HG02938 (cell line): ENCODE results near the gene ERVH48-1.
"Not testable (repeated sequence)": the region's sequence is repeated elsewhere in the genome, so short reads cannot be mapped to it uniquely, and the experiment has no call there.

ENCODE experiments used
- ATAC-seq: cut with Tn5 transposase; IDR thresholded peaks from one replicate; pipeline ENCODE4 v1.9.1; 2021; ENCODE audit warnings: mild to moderate bottlenecking, moderate library complexity; ENCODE audit not compliant: unreplicated experiment

Gene ERVH48-1

GRCh38 chr21:42939582-42940413 is 14.4 kb upstream of the ERVH48-1 start:
- no peak for ATAC-seq

- ATAC-seq = not testable (repeated sequence)
Measured at GRCh38 chr21:42938606-42938995, 13.2 kb upstream of the ERVH48-1 start.

- ATAC-seq = no peak
Measured at GRCh38 chr21:42937960-42938605, 12.7 kb upstream of the ERVH48-1 start.

- ATAC-seq = not testable (repeated sequence)
Measured at GRCh38 chr21:42937034-42937940, 11.9 kb upstream of the ERVH48-1 start.

- not testable (repeated sequence) for ATAC-seq
Measured at GRCh38 chr21:42936360-42936759, 10.9 kb upstream of the ERVH48-1 start.

- ATAC-seq = not testable (repeated sequence)
Measured at GRCh38 chr21:42933973-42934372, 8.5 kb upstream of the ERVH48-1 start.

GRCh38 chr21:42933137-42933970 is 7.9 kb upstream of the ERVH48-1 start:
- ATAC-seq = not testable (repeated sequence)

GRCh38 chr21:42932378-42933136 is 7.1 kb upstream of the ERVH48-1 start:
- not testable (repeated sequence) for ATAC-seq

- ATAC-seq = no peak
Measured at GRCh38 chr21:42931560-42932235, 6.3 kb upstream of the ERVH48-1 start.

GRCh38 chr21:42929969-42930368 is 4.5 kb upstream of the ERVH48-1 start:
- no peak for ATAC-seq

GRCh38 chr21:42927474-42928200 is 2.2 kb upstream of the ERVH48-1 start:
- not testable (repeated sequence) for ATAC-seq

- no peak for ATAC-seq
Measured at GRCh38 chr21:42924433-42924751, 1.0 kb downstream of the ERVH48-1 start.

GRCh38 chr21:42923553-42924432 is 1.6 kb downstream of the ERVH48-1 start:
- no peak for ATAC-seq

GRCh38 chr21:42922918-42923317 is 2.5 kb downstream of the ERVH48-1 start:
- no peak for ATAC-seq

- ATAC-seq = no peak
Measured at GRCh38 chr21:42921927-42922326, 3.5 kb downstream of the ERVH48-1 start.

GRCh38 chr21:42918291-42918690 is 7.1 kb downstream of the ERVH48-1 start:
- ATAC-seq = no peak

GRCh38 chr21:42913476-42913875 is 12.0 kb downstream of the ERVH48-1 start:
- ATAC-seq = no peak
